Hepatocyte (in vitro differentiated cells): ENCODE data around the gene THSD4.

Experiments
- CTCF ChIP-seq: fragments of 200-600 bp; sonication (generic); IDR thresholded peaks from 2 replicates; pipeline ENCODE4 v1.5.1; 2016; ENCODE audit warnings: antibody characterized with exemption, mild to moderate bottlenecking; ENCODE audit not compliant: poor library complexity
- EZH2 ChIP-seq: fragments of 200-600 bp; sonication (generic); IDR thresholded peaks from 2 replicates; pipeline ENCODE4 v1.6.1; 2016; ENCODE audit warnings: antibody characterized with exemption, mild to moderate bottlenecking, borderline replicate concordance
- EZH2phosphoT487 ChIP-seq: fragments of 200-600 bp; sonication (generic); IDR thresholded peaks from one replicate; pipeline ENCODE4 v1.6.1; 2018; ENCODE audit warnings: antibody characterized with exemption, mild to moderate bottlenecking, low read depth, moderate library complexity; ENCODE audit not compliant: unreplicated experiment, severe bottlenecking

GRCh38 chr15:71806452-71806931 is 691.2 kb downstream of the THSD4 start:
- no peak for TF ChIP-seq CTCF
- TF ChIP-seq EZH2: no peak
- no peak for TF ChIP-seq EZH2phosphoT487
